MM.1S (cell line): Measurements from ENCODE around the gene CD276.

ENCODE experiments used
- CTCF ChIP-seq: fragments of 300-600 bp; sonication (generic); IDR thresholded peaks from 2 replicates; pipeline ENCODE4 v1.5.1; 2016; ENCODE audit warnings: antibody characterized with exemption, low read length, mixed read lengths
- EZH2 ChIP-seq: fragments of 300-600 bp; sonication (generic); optimal IDR thresholded peaks from 2 replicates; pipeline ENCODE3; 2017; ENCODE audit warnings: low read depth, mild to moderate bottlenecking, antibody characterized with exemption, low read length, mixed read lengths
- EZH2phosphoT487 ChIP-seq: fragments of 300-600 bp; sonication (generic); IDR thresholded peaks from 2 replicates; pipeline ENCODE4 v1.6.1; 2018; ENCODE audit warnings: antibody characterized with exemption, low read length

GRCh38 chr15:73696641-73697001 is 12.4 kb downstream of the CD276 start:
- no peak for TF ChIP-seq CTCF
- no peak for TF ChIP-seq EZH2
- TF ChIP-seq EZH2phosphoT487, result no peak
